SK-N-SH treated with all-trans-retinoic acid at 6 μM for 48 hours (cell line): ENCODE results near the gene SYP.

ENCODE experiments used
- BACH2 ChIP-seq: fragments of 250-450 bp; sonication (Bioruptor Pico); IDR thresholded peaks from 2 replicates; pipeline ENCODE4 v1.9.0; 2021; ENCODE audit warnings: mild to moderate bottlenecking, borderline replicate concordance
- CSDC2 ChIP-seq: fragments of 250-450 bp; sonication (Bioruptor Pico); IDR thresholded peaks from 2 replicates; pipeline ENCODE4 v1.5.0; 2020; ENCODE audit warnings: mild to moderate bottlenecking, moderate library complexity
- OSR1 ChIP-seq: fragments of 250-450 bp; sonication (Bioruptor Pico); IDR thresholded peaks from 2 replicates; pipeline ENCODE4 v1.8.0; 2022; ENCODE audit warnings: moderate library complexity, mild to moderate bottlenecking, inconsistent platforms
- PPARA ChIP-seq: fragments of 250-450 bp; sonication (Bioruptor Pico); IDR thresholded peaks from 2 replicates; pipeline ENCODE4 v1.5.0; 2020; ENCODE audit warnings: mild to moderate bottlenecking, borderline replicate concordance
- SNAI2 ChIP-seq: fragments of 250-450 bp; sonication (Bioruptor Pico); IDR thresholded peaks from 2 replicates; pipeline ENCODE4 v1.5.0; 2020; ENCODE audit warnings: mild to moderate bottlenecking, moderate library complexity
- TCF4 ChIP-seq: fragments of 250-450 bp; sonication (Bioruptor Pico); IDR thresholded peaks from 2 replicates; pipeline ENCODE4 v1.8.0; 2021; ENCODE audit warnings: mild to moderate bottlenecking, moderate library complexity, borderline replicate concordance
- ZC3H10 ChIP-seq: fragments of 250-450 bp; sonication (Bioruptor Pico); IDR thresholded peaks from 2 replicates; pipeline ENCODE4 v1.5.1; 2021; ENCODE audit warnings: mild to moderate bottlenecking, moderate library complexity
- ZFP3 ChIP-seq: fragments of 250-450 bp; sonication (Bioruptor Pico); IDR thresholded peaks from 2 replicates; pipeline ENCODE4 v1.5.0; 2020; ENCODE audit warnings: mild to moderate bottlenecking, moderate library complexity
- ZFP30 ChIP-seq: fragments of 450-650 bp; formaldehyde crosslinking; IDR thresholded peaks from 2 replicates; pipeline ENCODE4 v1.5.0; 2022; ENCODE audit warnings: mild to moderate bottlenecking, moderate library complexity
- ZNF70 ChIP-seq: fragments of 450-650 bp; formaldehyde crosslinking; IDR thresholded peaks from 2 replicates; pipeline ENCODE4 v1.5.0; 2020; ENCODE audit warnings: mild to moderate bottlenecking, moderate library complexity
- TF ChIP-seq, protein P1 (sequence below): fragments of 250-450 bp; sonication (Bioruptor Pico); IDR thresholded peaks from 2 replicates; pipeline ENCODE4 v1.5.1; 2020; ENCODE audit warnings: low read depth, mild to moderate bottlenecking, moderate library complexity
- TF ChIP-seq, protein P2 (sequence below): fragments of 250-450 bp; sonication (Bioruptor Pico); IDR thresholded peaks from 2 replicates; pipeline ENCODE4 v1.5.0; 2020; ENCODE audit warnings: mild to moderate bottlenecking, moderate library complexity
- TF ChIP-seq, protein P3 (sequence below): fragments of 250-450 bp; sonication (Bioruptor Pico); IDR thresholded peaks from 2 replicates; pipeline ENCODE4 v1.5.1; 2021; ENCODE audit warnings: mild to moderate bottlenecking, moderate library complexity

DNA sequence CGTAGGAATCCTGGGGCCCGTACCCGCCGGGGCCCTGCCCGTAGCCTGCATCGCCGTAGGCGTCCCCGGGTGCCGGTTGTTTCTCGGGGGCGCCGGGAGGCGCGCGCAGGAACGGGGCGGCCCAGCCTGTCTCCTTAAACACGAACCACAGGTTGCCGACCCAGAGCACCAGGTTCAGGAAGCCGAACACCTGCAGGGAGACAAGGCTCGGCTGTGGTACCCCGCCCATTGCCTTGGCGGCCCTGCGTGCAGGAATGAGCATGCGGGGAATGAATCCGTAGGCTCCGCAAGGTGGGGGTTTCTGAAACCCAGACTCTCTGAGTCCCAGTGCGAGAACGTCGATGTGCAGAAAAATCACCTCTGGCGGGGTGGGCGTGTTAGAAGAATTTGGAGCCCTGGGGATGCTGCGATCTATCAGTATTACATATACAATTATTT is 8.4 kb downstream of the SYP start:
- TF ChIP-seq ZC3H10 (CRISPR knock-in tag) (no peak), ZFP3 (no peak), ZFP30 (CRISPR knock-in tag) (no peak), PPARA (no peak), CSDC2 (CRISPR knock-in tag) (no peak), BACH2 (CRISPR knock-in tag) (no peak), OSR1 (CRISPR knock-in tag) (no peak), TCF4 (CRISPR knock-in tag) (no peak), SNAI2 (no peak), ZNF70 (CRISPR knock-in tag) (no peak)
- TF ChIP-seq, protein P1, sequence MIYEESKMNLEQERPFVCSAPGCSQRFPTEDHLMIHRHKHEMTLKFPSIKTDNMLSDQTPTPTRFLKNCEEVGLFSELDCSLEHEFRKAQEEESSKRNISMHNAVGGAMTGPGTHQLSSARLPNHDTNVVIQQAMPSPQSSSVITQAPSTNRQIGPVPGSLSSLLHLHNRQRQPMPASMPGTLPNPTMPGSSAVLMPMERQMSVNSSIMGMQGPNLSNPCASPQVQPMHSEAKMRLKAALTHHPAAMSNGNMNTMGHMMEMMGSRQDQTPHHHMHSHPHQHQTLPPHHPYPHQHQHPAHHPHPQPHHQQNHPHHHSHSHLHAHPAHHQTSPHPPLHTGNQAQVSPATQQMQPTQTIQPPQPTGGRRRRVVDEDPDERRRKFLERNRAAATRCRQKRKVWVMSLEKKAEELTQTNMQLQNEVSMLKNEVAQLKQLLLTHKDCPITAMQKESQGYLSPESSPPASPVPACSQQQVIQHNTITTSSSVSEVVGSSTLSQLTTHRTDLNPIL: no peak
- TF ChIP-seq, protein P2, sequence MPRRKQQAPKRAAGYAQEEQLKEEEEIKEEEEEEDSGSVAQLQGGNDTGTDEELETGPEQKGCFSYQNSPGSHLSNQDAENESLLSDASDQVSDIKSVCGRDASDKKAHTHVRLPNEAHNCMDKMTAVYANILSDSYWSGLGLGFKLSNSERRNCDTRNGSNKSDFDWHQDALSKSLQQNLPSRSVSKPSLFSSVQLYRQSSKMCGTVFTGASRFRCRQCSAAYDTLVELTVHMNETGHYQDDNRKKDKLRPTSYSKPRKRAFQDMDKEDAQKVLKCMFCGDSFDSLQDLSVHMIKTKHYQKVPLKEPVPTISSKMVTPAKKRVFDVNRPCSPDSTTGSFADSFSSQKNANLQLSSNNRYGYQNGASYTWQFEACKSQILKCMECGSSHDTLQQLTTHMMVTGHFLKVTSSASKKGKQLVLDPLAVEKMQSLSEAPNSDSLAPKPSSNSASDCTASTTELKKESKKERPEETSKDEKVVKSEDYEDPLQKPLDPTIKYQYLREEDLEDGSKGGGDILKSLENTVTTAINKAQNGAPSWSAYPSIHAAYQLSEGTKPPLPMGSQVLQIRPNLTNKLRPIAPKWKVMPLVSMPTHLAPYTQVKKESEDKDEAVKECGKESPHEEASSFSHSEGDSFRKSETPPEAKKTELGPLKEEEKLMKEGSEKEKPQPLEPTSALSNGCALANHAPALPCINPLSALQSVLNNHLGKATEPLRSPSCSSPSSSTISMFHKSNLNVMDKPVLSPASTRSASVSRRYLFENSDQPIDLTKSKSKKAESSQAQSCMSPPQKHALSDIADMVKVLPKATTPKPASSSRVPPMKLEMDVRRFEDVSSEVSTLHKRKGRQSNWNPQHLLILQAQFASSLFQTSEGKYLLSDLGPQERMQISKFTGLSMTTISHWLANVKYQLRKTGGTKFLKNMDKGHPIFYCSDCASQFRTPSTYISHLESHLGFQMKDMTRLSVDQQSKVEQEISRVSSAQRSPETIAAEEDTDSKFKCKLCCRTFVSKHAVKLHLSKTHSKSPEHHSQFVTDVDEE (CRISPR knock-in tag): no peak
- TF ChIP-seq, protein P3, sequence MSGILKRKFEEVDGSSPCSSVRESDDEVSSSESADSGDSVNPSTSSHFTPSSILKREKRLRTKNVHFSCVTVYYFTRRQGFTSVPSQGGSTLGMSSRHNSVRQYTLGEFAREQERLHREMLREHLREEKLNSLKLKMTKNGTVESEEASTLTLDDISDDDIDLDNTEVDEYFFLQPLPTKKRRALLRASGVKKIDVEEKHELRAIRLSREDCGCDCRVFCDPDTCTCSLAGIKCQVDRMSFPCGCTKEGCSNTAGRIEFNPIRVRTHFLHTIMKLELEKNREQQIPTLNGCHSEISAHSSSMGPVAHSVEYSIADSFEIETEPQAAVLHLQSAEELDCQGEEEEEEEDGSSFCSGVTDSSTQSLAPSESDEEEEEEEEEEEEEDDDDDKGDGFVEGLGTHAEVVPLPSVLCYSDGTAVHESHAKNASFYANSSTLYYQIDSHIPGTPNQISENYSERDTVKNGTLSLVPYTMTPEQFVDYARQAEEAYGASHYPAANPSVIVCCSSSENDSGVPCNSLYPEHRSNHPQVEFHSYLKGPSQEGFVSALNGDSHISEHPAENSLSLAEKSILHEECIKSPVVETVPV (CRISPR knock-in tag): no peak
